B cell (primary cell): ENCODE measurements around the gene TRIM66. TPM values are rescaled to one million over a fixed set of nuclear protein-coding genes. Genes with fewer than 3 reads are reported as not detected.

Experiments
- ATAC-seq: fragments of 200-7000 bp; cut with Tn5 transposase; one replicate; pipeline ENCODE4 v1.10.0; 2021; ENCODE audit warnings: low read depth, mild to moderate bottlenecking, moderate number of reproducible peaks, moderate library complexity
- CTCF ChIA-PET: fragments of 350-600 bp; sonication (Branson Sonifier 250); formaldehyde crosslinking; loops from one replicate; lab custom pipeline; 2021; ENCODE audit warnings: antibody characterized with exemption, inconsistent platforms; lab: Charles Lee
- POLR2A ChIA-PET: fragments of 350-600 bp; sonication (Branson Sonifier 250); formaldehyde crosslinking; loops from one replicate; lab custom pipeline; 2021; ENCODE audit warnings: antibody characterized with exemption; lab: Charles Lee
- DNase-seq: peaks from one replicate; pipeline ENCODE4 v3.0.0; 2013
- H2AFZ ChIP-seq: 2 replicates; pipeline ENCODE4 v1.6.1; 2012; ENCODE audit warnings: mild to moderate bottlenecking, low read depth, low read length; ENCODE audit not compliant: insufficient read depth, poor library complexity, severe bottlenecking
- H3K27ac ChIP-seq, 2 donors: 1 replicate in 1 of 2; 2 replicates in 1 of 2; pipeline ENCODE4 v1.5.1; 2012 to 2013; ENCODE audit warnings: low read length in 2 of 2, mild to moderate bottlenecking in 2 of 2, moderate library complexity in 1 of 2
- H3K27me3 ChIP-seq, 4 experiments: fragments of 200-600 bp in 1 of 4; sonication (generic) in 1 of 4; replicated peaks in 1 of 4; 1 replicate in 2 of 4; 2 replicates in 2 of 4; pipeline versions ENCODE4 v1.6.1 to v1.7.0; 2013 to 2016; ENCODE audit warnings: low read length in 3 of 4, mild to moderate bottlenecking in 2 of 4, mixed read lengths in 1 of 4, moderate library complexity in 1 of 4; ENCODE audit not compliant: insufficient read depth in 4 of 4, control insufficient read depth in 3 of 4; ENCODE audit errors: control extremely low read depth in 1 of 4
- H3K36me3 ChIP-seq, 2 experiments: replicated peaks in 1 of 2; 1 replicate in 1 of 2; 2 replicates in 1 of 2; pipeline versions ENCODE4 v1.6.1 to v1.7.1; 2013; ENCODE audit warnings: low read length in 1 of 2; ENCODE audit not compliant: insufficient read depth in 2 of 2, control insufficient read depth in 1 of 2; ENCODE audit errors: control extremely low read depth in 1 of 2, extremely low read depth in 1 of 2
- H3K4me1 ChIP-seq, 2 donors: fragments of 200-600 bp in 1 of 2; sonication (generic) in 1 of 2; 1 replicate in 1 of 2; 2 replicates in 1 of 2; pipeline versions ENCODE4 v1.5.1 to v1.6.1; 2013 to 2017; ENCODE audit warnings: low read length in 2 of 2; ENCODE audit not compliant: control insufficient read depth in 2 of 2, insufficient read depth in 2 of 2
- H3K4me2 ChIP-seq: replicated peaks from 2 replicates; pipeline ENCODE3; 2012; ENCODE audit warnings: mild to moderate bottlenecking, low read depth, low read length; ENCODE audit not compliant: poor library complexity, severe bottlenecking
- H3K4me3 ChIP-seq, 5 experiments: fragments of 200-600 bp in 1 of 5; sonication (generic) in 1 of 5; 1 replicate in 3 of 5; 2 replicates in 2 of 5; pipeline versions ENCODE4 v1.5.1 to v1.7.0; 2011 to 2016; ENCODE audit warnings: low read length in 4 of 5, mild to moderate bottlenecking in 4 of 5, low read depth in 2 of 5, control low read depth in 1 of 5, moderate library complexity in 1 of 5; ENCODE audit not compliant: insufficient read depth in 1 of 5; ENCODE audit errors: control extremely low read depth in 1 of 5, extremely low read depth in 1 of 5
- H3K79me2 ChIP-seq: fragments of 200-600 bp; sonication (generic); one replicate; pipeline ENCODE4 v1.6.0; 2016; ENCODE audit warnings: low read length; ENCODE audit not compliant: control insufficient read depth, insufficient read depth
- H3K9ac ChIP-seq: fragments of 200-600 bp; sonication (generic); 2 replicates; pipeline ENCODE4 v1.6.1; 2017; ENCODE audit warnings: mild to moderate bottlenecking, low read length, moderate library complexity
- H3K9me3 ChIP-seq, 3 donors: one replicate each; pipeline versions ENCODE4 v1.6.1 to v1.7.1; 2013; ENCODE audit warnings: low read length in 2 of 3; ENCODE audit not compliant: control insufficient read depth in 2 of 3, insufficient read depth in 1 of 3; ENCODE audit errors: control extremely low read depth in 1 of 3
- H4K20me1 ChIP-seq: 2 replicates; pipeline ENCODE4 v1.6.0; 2012; ENCODE audit warnings: mild to moderate bottlenecking, low read length; ENCODE audit not compliant: insufficient read depth, control insufficient read depth, poor library complexity, severe bottlenecking
- H3K27ac Mint-ChIP-seq: one replicate; pipeline ENCODE4 v1.8.0; 2021; ENCODE audit warnings: mixed read lengths
- H3K27me3 Mint-ChIP-seq: one replicate; pipeline ENCODE4 v1.8.0; 2021; ENCODE audit warnings: mixed read lengths
- H3K4me1 Mint-ChIP-seq: one replicate; pipeline ENCODE4 v1.8.0; 2021; ENCODE audit warnings: mixed read lengths
- H3K4me3 Mint-ChIP-seq: one replicate; pipeline ENCODE4 v1.8.0; 2021; ENCODE audit warnings: mixed read lengths
- H3K9me3 Mint-ChIP-seq: one replicate; pipeline ENCODE4 v1.8.0; 2022; ENCODE audit warnings: mixed read lengths; ENCODE audit not compliant: insufficient read depth
- CTCF ChIP-seq: fragments of 200-600 bp; IDR thresholded peaks from one replicate; pipeline ENCODE4 v1.8.0; 2022; ENCODE audit warnings: antibody characterized with exemption, mild to moderate bottlenecking
- EZH2 ChIP-seq: IDR thresholded peaks from 2 replicates; pipeline ENCODE4 v1.6.1; 2012; ENCODE audit warnings: borderline replicate concordance, low read depth, mild to moderate bottlenecking, moderate library complexity, low read length; ENCODE audit not compliant: insufficient read depth, poor library complexity, severe bottlenecking
- WGBS: methylation state at CpG from one replicate; pipeline ENCODE4 v1.1.5; 2013; ENCODE audit warnings: missing lambda C conversion rate; ENCODE audit not compliant: insufficient coverage; 5-methylcytosine and 5-hydroxymethylcytosine counted together
- intact Hi-C: fragments of 100-400 bp; cut with micrococcal nuclease; formaldehyde crosslinking; loops from one replicate; pipeline ENCODE4 v1.10.0; 2022
- polyA plus RNA-seq: library from polyadenylated mRNA; depleted of rRNA; stranded (reverse); fragments of >200 nt; gene quantifications from 2 replicates; pipeline ENCODE4 v1.2.3, GENCODE V29; 2012
- total RNA-seq, 2 donors: library from RNA; stranded (reverse); fragments of 120-200 nt in 1 of 2; gene quantifications; 1 replicate in 1 of 2; 2 replicates in 1 of 2; pipeline versions ENCODE4 v1.2.3 to v1.2.4, GENCODE V29; 2013 to 2022

TRIM66 gene
- total and polyA plus RNA-seq, 2 donors (not counting 1 experiment from before 2014, with no cell fraction given), result 11.1 to 21.1 TPM

- Histone ChIP-seq H3K27ac (no peak overlapping the region), H3K9ac (no peak overlapping the region), H3K9me3 (peaks cover 0 to 1% (median 0%) of the 10 kb centered on the region in 3 donors), H3K4me1 (no peaks in the 10 kb centered on the region), H3K4me2 (no peak overlapping the region), H4K20me1 (no peaks in the 10 kb centered on the region), H3K36me3 (no peaks in the 10 kb centered on the region), H3K79me2 (no peaks in the 10 kb centered on the region), H3K27me3 (no peaks in the 10 kb centered on the region), H2AFZ (no peak overlapping the region), H3K4me3 (no peak overlapping the region)
- ChIA-PET POLR2A (interaction anchor here (0.6 kb wide), 2 partner anchors 365 to 1114 kb away, joined by 3 to 4 read pairs; no protein-coding TSS in a partner anchor), CTCF (interaction anchor here (0.7 to 1.8 kb wide), 4 partner anchors 17 to 391 kb away, joined by 3 to 5 read pairs (median 4); no protein-coding TSS in a partner anchor)
- H3K27me3 Mint-ChIP-seq, result no peaks in the 10 kb centered on the region
- H3K4me3 Mint-ChIP-seq, result no peak overlapping the region
- no peak for TF ChIP-seq EZH2
- no peak for TF ChIP-seq CTCF
- ATAC-seq (no peak), DNase-seq (no peak)
- H3K9me3 Mint-ChIP-seq, result peaks cover 10% of the 10 kb centered on the region
- peaks cover 4% of the 10 kb centered on the region for H3K4me1 Mint-ChIP-seq
- no peak overlapping the region for H3K27ac Mint-ChIP-seq
- WGBS, result 88% methylated on average over 2 of the region's 2 CpGs
- intact Hi-C loops, result no loop called here
Measured at GRCh38 chr11:8584511-8584910, 98.0 kb downstream of the TRIM66 start.

GRCh38 chr11:8584082-8584481, 98.4 kb downstream of the TRIM66 start:
- Histone ChIP-seq H3K4me2 (no peak overlapping the region), H3K79me2 (no peaks in the 10 kb centered on the region), H3K4me3 (no peak overlapping the region), H2AFZ (no peak overlapping the region), H3K36me3 (no peaks in the 10 kb centered on the region), H4K20me1 (no peaks in the 10 kb centered on the region), H3K27ac (no peak overlapping the region), H3K9me3 (peaks cover 0 to 1% (median 0%) of the 10 kb centered on the region in 3 donors), H3K4me1 (no peaks in the 10 kb centered on the region), H3K9ac (no peak overlapping the region), H3K27me3 (no peaks in the 10 kb centered on the region)
- TF ChIP-seq CTCF (no peak), EZH2 (no peak)
- ChIA-PET POLR2A (interaction anchor here (0.6 kb wide), 2 partner anchors 366 to 1114 kb away, joined by 3 to 4 read pairs; no protein-coding TSS in a partner anchor), CTCF (interaction anchor here (0.7 to 1.8 kb wide), 4 partner anchors 17 to 391 kb away, joined by 3 to 5 read pairs (median 4); no protein-coding TSS in a partner anchor)
- H3K4me1 Mint-ChIP-seq, result peaks cover 4% of the 10 kb centered on the region
- peaks cover 10% of the 10 kb centered on the region for H3K9me3 Mint-ChIP-seq
- intact Hi-C loops, result no loop called here
- DNase-seq (no peak), ATAC-seq (no peak)
- no peak overlapping the region for H3K4me3 Mint-ChIP-seq
- no CpG with 5 or more reads among the region's 1 CpG for WGBS
- H3K27ac Mint-ChIP-seq, result no peak overlapping the region
- no peaks in the 10 kb centered on the region for H3K27me3 Mint-ChIP-seq
